Stomach (tissue), 4 donors: Measurements from ENCODE around the gene ZNF611.
"Not testable (repeated sequence)": the region's sequence is repeated elsewhere in the genome, so short reads cannot be mapped to it uniquely, and the experiment has no call there.

Experiments used
- POLR2A ChIP-seq, 4 donors: fragments of 450-650 bp; IDR thresholded peaks; one replicate each; pipeline ENCODE4 v1.6.1; 2016; ENCODE audit warnings: antibody characterized with exemption in 4 of 4, control low read depth in 2 of 4, mild to moderate bottlenecking in 1 of 4, moderate library complexity in 1 of 4
- POLR2AphosphoS5 ChIP-seq, 3 donors: sonication (generic); formaldehyde crosslinking; IDR thresholded peaks; one replicate each; pipeline ENCODE4 v1.6.1; 2016; ENCODE audit warnings: antibody characterized with exemption in 3 of 3
- TF ChIP-seq, protein P1 (sequence below), 7 experiments: fragments of 450-650 bp in 4 of 7; fragments of 200-600 bp in 3 of 7; sonication (generic) in 3 of 7; IDR thresholded peaks; one replicate each; pipeline ENCODE4 v1.5.1; 2016 to 2019; ENCODE audit warnings: antibody characterized with exemption in 7 of 7, control low read depth in 2 of 7, mild to moderate bottlenecking in 1 of 7

DNA sequence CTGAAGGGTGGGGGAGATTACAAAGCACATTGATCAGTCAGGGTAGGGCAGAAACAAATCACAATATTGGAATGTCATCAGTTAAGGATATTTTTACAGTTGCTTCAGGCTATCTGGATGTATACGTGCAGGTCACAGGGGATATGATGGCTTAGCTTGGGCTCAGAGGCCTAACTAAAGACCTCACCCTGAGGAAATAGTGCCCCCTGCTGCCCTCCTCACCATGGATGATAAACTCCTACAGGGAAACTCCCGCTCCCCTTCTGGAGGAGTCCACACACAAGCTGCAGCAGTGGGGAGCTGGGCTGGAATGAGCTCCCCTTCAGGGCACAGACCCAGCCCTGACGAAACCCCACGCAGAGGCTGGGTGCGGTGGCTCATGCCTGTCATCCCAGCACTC is 35.3 kb downstream of the ZNF611 start:
- TF ChIP-seq, protein P1, sequence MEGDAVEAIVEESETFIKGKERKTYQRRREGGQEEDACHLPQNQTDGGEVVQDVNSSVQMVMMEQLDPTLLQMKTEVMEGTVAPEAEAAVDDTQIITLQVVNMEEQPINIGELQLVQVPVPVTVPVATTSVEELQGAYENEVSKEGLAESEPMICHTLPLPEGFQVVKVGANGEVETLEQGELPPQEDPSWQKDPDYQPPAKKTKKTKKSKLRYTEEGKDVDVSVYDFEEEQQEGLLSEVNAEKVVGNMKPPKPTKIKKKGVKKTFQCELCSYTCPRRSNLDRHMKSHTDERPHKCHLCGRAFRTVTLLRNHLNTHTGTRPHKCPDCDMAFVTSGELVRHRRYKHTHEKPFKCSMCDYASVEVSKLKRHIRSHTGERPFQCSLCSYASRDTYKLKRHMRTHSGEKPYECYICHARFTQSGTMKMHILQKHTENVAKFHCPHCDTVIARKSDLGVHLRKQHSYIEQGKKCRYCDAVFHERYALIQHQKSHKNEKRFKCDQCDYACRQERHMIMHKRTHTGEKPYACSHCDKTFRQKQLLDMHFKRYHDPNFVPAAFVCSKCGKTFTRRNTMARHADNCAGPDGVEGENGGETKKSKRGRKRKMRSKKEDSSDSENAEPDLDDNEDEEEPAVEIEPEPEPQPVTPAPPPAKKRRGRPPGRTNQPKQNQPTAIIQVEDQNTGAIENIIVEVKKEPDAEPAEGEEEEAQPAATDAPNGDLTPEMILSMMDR (IDR thresholded peaks at IDR 0.05): not testable (repeated sequence)
- TF ChIP-seq POLR2A, POLR2AphosphoS5 (IDR thresholded peaks at IDR 0.05): not testable (repeated sequence)
